SIG-M5 treated with dmso at 0.1 percent for 504 hours (cell line): ENCODE results near the gene SAP30L.

Experiments
- DNase-seq: peaks from one replicate; lab custom pipeline; 2025; ENCODE audit not compliant: unreplicated experiment; lab: John Stamatoyannopoulos, UW

Gene SAP30L

DNA sequence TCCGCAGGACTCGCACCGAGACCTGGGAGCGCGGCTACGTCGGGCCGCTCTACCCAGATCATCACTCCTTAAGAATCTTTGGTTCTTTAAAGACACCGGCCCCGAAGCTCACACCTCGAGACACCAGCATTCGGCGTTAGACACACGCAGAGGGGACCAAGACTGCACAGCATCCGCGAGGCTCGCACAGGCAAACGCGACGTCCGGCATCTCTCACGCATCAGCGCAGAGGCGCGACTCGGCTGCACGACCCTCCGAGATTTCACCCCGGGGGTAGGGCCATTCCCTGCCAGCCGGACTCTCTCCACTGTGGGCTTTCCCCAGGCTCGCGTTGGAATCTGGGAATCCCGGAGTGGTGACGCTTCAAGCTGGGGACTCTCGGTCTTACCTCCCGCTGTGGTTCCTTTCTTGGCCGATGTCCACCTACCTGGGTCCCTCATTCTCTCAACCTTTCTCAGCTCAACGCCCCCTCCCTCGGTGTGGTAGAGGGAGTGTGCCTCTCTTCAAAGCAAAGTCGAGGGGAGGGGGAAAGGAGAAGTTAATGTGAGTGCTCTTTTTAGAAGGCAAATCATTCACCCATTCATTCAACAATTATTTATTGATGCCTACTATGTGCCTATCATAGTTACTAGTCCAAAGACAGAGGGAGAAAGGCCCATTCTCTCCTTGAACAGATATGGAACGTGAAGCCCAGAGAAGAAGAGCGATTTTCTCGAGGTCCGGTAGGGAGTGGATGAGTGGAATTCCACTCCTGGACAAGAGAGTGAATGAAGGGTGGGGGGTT, 33.6 kb downstream of the SAP30L start:
- no peak for DNase-seq

DNA sequence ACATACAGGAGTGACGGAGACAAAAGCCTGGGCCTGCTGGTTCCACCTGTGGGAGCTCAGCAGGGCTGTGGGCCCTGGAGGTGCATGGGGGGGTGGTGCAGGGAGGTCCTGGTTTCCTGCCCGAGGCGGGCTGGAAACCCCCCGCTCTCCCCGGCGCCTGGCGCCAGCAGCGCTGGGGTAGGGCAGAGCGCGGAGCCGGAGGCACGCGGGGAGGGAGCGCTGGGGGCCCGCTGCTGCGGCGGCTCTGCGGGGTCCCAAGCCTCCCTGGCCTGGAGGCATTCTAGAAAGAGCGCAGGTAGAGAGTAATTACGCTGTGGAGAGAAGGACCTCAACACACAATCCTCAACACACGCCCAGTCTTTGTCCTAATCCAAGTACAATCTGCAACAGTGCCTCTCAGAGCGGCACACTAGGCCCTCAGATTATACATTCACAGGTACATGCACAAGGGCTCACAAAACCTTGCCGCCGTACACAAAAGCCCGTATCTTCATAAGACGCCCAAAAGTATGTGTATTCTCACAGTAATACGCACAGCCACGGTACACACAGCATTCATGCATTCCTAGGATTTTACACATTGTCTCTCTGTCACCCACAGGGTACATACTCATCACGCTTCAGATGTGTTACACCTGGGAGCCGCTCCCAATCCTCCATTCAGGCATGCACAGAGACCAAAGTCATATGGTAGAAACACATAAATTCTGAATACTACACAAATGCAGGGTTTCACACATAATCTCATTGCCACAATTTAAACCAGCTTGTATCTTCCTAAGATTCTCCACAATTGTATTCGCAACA, 34.4 kb downstream of the SAP30L start:
- DNase-seq = no peak

DNA sequence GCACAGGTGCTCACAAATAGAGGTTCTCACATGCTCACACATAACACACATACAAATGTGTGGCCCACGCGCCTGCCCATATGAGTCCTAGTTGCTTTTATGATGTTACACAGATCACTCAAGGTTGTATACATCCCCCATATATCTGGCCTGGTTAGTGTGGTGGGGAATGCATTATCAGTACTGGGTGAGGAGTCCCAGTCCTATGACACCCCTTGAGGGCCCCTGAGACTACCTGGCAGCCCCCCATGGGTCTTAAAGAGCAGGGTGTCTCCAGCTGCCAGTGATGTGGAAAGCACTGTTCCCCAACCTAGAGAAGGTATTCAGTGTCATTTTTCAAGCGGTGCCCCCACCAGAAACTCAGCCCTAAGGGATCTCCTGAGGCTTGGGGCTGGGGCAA, 35.0 kb downstream of the SAP30L start:
- no peak for DNase-seq

DNA sequence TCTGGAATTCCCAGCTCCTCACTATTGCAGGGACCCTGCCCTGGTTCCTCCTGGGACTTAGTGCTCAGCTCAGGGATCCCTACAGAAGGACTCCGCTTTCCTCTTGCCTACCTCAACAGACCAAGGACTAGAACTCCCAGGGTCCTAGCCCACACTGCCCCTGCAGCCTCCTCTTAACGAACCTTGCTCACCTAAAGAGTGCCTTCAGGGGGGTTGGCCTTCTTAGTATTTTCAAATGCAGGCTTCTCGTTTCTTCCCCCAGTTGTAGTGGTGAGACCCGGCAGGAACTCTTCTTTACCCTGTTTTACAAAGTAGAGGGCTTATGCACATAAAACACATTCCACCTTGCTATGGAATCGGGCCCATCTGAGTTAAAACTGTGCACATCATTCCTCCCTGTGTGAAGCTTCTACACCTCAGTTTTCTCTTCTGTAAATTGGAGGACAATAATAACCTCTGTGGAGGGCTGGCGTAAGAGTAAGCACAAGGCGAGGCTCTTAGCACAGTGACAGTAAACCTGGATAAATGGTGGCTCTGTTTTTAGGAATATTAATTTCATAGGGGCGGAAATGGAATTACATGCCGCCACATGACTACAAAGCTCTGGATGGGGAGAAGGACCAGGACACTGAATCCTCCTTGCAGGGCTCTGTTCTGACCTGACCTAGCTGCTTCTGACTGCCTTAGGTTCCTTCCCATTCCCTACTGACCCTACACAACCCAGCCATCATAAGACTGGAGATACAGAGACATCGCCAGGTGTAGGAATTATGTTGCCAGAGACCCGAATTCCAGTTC, 36.0 kb downstream of the SAP30L start:
- DNase-seq = no peak

DNA sequence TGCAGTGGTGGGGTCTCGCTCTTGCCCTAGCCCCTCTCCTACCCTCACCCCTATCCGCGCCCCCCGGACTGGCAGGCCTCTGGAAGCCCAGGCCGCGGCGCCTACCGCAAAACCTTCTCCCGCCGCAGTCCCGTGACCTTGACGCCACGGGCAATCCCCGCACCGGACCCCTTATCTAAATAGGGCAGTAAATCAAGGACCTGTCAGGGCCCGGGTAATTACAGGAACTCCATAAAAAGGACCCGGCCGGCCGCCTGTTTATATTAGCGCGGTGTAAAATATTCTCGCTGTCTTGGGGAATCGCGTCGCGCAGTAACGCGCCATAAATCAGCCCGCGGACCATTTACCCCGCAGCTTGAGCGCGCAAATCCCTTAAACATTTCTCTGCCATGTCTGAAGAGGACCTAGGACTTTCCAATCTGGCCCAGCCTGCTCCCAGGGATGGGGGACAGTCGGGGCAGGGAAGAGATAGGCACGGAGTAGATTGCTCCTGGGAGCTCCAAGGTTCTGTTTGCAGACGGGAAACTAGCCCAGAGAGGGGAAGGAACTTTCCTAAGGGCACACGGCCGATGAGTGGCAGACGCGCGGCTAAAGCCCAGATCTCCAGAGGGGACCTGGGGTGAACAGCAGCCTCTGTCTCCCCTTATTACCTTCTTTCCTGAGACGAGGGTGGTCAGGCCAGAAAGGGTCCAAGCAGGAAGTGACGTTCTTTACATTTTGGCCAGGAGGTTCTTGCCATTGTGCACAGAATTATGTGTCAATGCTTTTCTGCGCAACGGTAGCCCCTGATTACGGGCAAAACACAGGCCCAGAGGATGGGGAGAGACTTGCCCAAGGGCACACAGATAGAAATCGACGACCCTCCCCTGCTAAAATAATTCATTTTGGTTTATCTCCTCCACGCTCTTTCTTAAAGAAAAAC, 37.0 kb downstream of the SAP30L start:
- no peak for DNase-seq

DNA sequence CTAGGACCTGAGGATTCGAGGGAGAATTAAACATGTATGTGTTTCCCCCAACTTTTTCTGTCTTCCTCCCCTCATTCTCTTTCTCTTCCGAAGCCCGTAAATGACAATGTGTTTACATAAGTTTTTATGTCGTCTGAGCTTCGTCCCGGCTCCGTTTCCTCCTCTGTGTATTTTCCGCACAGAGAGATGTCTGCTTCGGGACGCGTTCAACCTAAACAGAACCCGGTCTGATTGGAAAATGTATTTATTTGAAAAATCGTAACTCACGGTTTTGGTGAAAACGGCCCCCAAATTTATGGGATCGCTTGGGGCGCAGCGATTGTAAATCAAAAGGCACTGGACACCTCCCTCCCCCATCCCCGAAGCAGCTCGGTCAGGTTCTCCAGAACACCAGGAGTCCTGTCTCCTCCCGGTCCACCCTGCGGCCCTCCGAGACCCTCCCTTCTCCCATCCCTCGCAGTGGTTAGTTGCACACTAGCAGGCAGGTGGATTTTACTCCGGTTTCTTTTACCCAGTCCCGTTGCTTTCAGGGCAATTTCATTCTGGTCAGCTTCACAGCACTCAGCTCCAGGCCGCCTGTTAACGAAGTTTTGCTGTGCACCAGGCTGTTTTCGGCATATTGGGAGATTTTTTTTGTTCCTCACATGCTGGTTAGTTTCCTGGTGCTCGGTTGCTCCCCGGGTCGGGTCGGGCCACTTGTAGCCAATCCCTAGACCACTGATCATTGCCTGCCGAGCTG, 38.0 kb downstream of the SAP30L start:
- DNase-seq = no peak

DNA sequence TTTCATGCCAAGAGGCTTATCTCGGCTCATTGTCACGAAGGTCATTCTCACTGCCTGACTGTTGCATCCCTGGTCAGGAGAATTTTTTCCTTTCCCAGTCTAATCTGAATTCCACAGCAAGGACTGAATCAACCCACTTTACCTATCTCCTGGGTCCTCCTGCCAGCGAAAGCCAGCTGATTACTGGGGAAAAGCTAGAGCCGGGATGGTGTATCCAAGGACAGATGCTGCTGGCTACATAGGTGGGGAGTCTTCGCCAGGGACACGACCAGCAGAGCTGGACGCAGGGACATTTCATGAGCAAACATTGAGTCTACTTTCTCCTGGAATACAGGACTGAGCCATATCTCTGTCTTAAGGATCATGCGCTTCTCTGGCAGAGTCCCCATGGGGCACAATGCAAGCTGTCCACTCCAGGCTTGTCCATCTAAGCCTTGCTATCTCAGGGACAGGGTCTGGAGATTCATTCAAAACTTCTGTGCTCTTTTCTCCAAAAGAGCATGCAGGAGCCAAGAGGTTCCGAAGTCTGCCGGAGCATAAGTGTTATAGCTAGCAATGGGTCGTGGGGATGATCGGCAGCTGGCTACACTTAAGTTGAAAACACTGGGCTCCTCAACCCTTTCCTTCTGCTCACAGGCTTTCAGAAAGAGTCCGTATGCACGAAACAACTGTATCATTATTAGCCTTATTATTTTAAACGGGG, 38.7 kb downstream of the SAP30L start:
- DNase-seq = no peak

DNA sequence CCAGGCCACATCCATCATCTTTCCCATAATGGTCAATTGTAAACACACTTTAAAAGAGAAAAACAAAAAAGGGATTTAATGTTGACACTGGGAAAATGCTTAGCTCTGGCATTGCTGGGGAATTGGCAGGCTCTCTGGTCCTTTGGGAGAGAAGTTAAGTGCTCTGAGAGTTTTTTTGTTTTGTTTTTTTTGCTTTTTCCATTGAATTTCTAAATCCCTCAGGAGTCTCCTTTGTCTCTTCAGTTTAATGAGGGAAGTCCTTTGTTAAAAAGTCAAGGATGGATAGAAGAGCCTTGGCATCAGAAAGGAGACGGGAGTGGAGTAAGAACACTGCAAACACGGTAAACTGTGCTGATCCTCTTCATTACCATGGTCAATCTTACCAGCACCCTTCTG, 39.3 kb downstream of the SAP30L start:
- DNase-seq = no peak

DNA sequence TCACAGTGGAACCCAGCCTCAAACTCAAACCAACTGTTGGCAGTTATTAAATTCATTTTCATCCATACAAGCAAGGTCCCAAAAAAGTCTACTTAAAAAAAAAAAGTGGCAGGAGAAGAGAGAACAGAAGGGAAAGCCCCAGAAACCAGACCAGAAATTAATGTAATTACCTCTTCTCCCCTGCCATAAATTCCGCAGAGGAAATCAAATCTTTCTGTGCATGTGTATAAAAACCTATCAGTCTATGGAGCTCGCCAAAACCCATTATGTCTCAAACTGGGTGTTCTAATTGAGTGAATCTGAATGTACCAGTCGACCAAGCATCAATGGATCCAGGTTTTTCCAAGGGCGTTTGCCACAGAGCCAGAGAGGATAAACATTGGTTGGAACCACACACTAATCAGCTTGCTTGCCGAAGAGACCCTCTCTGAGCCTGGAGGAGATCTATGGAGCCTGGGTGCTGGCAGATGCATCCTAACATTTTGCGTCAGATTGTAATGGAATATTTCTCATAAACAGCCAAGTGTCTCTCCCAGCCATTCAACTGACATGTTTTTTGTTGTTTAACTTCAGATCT, 40.1 kb downstream of the SAP30L start:
- DNase-seq = no peak

DNA sequence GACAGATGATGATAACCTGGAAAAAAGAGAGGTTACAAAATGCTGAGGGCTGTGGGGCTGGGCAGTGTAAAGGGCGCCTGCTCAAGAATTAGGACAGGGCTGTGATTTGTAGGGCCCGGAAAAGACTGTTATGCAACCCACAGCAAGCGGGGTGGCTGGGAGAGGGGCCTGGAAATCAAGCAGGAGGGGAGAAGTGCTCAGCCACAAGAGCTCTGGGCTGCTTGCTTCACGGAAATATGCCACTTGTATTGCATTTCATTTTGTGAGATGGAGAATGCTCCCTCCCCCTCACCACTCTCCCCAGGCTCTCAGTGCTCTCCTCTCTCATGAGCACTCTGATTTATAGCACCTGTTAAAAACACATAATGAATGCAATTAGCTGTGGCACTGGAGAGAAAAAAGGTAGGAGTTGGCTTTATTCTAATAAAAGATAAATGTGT, 40.6 kb downstream of the SAP30L start:
- no peak for DNase-seq

DNA sequence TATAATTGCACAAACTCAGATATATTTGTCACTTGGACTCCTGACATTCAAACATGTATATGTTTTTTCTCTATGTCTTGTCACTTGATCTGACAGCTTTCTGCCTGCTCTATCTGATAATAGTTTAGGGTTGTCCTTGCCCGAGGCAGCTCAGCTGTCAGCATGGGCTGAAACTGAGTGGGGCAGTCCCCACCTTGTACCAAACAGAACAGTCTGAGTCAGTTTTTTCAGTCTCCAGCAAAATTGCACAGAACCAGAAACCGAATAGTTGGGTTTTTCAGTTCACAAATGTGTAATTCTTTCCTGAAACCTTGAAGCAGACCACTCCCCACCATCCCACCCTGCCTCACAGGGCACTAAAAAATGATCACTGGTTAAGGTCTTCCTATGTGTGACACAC, 41.7 kb downstream of the SAP30L start:
- DNase-seq = no peak

DNA sequence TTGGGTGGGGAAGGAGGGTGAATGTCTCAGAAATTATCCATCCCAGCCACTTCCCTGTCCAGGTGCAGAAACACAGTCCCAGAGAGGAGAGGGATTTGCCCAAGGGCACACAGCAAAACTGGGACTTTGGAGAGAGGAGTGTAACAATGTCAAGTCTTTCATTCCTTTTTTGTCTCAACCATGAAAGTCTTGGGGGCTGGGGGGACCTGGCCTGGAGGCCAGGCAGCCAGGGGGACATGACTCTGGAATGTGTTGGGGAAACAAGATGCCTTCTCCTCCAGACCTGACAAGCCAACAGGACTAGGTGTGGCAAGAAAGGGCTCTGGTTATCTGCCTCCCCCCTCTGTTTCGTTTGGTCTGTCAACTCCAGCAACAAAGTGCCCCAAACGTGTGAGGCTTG, 46.1 kb downstream of the SAP30L start:
- DNase-seq = no peak

DNA sequence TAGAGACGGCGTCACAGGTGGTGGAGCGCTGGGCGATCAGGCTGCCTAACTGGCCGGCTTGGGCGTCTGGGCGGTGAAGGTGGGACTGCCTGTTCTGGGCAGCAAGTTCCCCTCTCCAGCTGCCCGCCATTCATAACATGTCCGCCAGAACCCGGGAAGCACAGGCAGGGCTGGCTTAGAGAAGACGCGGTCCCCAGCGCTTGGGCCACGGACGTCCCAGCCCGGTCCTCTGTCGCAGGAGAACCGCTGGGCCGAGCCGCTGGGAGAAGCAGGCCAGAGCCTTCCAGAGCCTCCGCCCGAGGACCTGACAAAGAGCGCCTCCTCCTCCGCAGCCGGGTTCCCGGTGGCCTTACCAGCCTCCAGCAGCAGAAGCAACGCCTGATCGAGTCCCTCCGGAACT, 47.5 kb downstream of the SAP30L start:
- no peak for DNase-seq

DNA sequence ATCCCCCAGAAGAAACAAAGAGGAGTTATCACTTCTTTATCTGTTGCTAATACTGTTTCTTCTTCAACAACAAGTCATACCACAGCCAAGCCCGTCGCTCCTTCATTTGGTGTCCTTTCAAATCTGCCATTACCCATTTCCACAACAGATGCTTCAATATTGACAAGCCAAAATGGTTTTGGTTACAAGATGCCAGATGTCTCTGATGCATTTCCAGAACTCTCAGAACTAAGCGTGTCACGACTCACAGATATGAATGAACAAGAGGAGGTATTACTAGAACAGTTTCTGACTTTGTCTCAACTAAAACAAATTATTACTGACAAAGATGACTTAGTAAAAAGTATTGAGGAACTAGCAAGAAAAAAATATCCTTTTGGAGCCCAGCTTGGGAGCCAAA, 48.2 kb downstream of the SAP30L start:
- DNase-seq = no peak

DNA sequence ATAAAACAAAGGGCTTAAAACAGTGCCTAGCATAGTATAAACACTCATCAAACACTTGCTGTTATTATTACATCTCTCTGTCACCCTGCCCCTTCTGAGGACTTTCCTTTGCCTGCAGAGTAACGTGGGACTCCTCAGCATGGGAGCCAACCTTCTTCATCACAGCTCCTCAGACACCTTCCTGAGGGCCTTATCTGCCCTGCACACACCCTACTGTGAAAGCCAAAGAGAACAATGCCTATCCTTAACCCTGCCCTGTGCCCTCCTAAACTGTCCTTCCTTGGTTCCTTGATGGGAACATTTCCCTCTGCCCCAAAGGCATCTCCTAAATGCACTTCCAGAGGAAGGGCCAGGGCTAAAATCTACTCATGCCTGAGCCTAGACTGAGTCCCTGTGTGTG, 52.8 kb downstream of the SAP30L start:
- DNase-seq = no peak

DNA sequence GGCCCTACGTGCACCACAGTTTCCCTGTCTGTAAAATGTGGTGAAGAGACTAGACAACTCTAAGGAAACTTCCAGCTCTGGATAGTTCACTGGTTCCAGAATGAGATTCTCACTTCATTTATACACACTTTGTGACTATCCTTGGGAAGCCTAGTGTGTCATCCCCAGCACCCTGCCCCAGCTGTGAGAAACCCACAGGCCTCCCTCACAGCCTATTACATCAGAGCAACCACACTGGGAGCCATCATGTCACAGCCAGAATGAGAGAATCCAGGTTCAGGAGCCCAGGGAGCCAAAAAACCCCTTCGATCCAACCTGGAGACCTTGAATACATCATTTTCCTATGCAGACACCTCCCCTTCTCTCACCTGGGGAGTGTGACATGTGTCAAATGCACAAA, 53.2 kb downstream of the SAP30L start:
- DNase-seq = no peak

DNA sequence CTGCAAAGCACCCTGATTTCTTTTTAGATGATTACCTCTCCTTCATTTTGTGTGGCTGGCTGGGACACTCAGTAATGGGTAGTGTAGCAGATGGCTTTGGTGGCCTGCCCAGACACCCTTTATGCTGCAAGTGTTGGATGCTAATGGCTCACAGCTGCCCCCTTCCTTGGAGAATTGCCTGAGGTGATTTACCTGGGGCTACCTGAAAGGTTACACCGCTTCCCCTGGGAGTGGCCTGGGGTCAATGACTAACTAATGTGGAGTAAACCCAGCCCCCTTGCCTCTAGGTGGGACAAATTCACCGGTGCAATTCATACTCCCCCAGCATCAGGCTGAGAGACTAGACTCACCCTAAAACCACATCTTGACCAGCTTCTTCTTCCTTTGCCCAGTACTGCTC, 55.8 kb downstream of the SAP30L start:
- DNase-seq = no peak

DNA sequence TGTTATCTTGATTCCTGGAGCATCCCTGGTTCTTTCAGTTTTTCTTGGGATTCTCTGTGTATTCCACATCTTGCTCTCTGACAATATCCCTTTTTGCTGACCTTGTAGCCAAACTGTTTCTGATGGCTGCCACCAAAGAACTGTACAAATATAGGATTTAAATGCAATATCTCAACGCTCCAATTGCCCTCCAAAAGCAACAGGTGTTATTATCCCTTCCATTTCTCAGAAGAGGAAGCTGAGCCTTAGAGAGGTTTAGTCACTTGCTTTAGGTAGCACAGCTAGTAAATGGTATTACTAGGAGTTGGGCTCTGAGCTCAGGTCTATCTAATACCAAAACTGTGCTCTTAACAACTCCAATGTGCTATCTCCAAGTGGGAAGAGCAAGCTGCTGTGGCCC, 56.4 kb downstream of the SAP30L start:
- DNase-seq = no peak

DNA sequence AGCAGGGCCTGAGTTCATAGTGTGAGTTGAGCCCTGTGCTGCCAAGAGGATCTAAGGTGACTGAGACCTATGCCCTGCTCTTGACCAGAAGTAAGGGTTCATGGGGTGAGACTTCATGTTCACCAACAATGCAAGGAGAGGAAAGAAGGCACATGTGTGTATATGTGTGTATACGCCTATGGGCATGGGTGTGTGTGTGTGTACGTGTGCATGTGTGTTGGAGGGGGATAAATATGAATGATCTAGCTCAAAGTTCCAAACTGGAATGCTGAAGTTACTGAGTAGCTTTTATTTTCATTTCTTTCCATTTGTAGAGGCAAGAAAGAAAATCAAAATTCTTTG, 57.9 kb downstream of the SAP30L start:
- no peak for DNase-seq
